Measurements from ENCODE around the gene RND2. TPM values are rescaled to one million over a fixed set of nuclear protein-coding genes. Genes with fewer than 3 reads are reported as not detected.
"Not testable (repeated sequence)": the region's sequence is repeated elsewhere in the genome, so short reads cannot be mapped to it uniquely, and the experiment has no call there.

The RND2 gene
- total RNA-seq, 2 experiments from 2014 or later: not detected

DNA sequence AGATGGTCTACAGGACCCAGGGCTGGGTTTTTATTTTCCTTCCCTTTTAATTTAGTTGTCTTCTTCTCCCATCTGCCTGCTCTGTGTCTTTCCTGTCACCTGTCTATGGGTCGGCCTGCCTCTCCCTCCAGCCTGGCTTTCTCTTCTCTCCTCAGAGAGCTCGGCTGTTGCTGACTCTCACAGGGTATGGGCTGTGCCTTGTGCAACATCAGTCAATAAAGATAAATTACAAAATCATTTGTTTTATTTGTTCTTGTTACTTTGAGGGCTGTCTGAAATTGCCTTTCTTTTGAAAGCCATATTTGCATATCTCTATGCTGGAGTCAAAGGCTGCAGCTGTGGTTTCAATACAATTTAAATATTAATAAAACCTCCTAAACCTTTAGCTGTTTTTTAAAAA, 15.6 kb downstream of the RND2 start:
- POLR2A ChIA-PET: no interaction called here
- Mint-ChIP-seq H3K27me3 (no peaks in the 10 kb centered on the region), H3K4me1 (no peaks in the 10 kb centered on the region), H3K36me3 (ENCODE audit: low read depth) (peaks cover 27% of the 10 kb centered on the region), H3K4me3 (no peak overlapping the region), H3K9me3 (no peaks in the 10 kb centered on the region), H3K27ac (no peak overlapping the region)
- no peak for DNase-seq
- CTCF ChIA-PET: interaction anchor here (0.7 to 1.4 kb wide), 2 partner anchors 16 to 1608 kb away, joined by 3 read pairs; no protein-coding TSS in a partner anchor

- Mint-ChIP-seq H3K9me3 (no peaks in the 10 kb centered on the region), H3K4me3 (no peak overlapping the region), H3K27me3 (no peaks in the 10 kb centered on the region), H3K36me3 (ENCODE audit: low read depth) (peaks cover 32% of the 10 kb centered on the region), H3K4me1 (no peaks in the 10 kb centered on the region), H3K27ac (no peak overlapping the region)
- ChIA-PET CTCF (no interaction called here), POLR2A (interaction anchor here (1.5 to 1.7 kb wide), 2 partner anchors 36 to 43 kb away, joined by 3 to 4 read pairs; partner anchors contain the start of gene IFI35)
- no peak for DNase-seq
Measured at GRCh38 chr17:43042025-43042628, 17.1 kb downstream of the RND2 start.

DNA sequence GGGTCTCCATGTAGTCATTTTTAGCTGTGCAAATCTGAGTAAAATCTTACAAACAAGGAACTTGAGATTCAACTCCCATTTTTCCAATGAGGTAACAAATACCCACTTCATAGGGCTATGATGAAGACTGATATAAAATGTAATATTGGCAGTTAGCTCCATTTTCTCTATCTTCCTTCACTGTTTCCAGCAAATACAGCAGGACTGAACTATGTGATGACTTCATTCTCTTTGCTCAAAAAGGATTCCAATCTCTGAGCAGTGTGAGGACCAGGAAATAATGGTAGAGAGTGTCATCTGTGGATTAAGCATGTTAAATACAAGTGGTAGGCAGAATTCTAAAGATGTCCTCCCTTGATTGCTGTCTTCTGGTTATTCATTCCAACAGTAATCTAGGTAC, 18.3 kb downstream of the RND2 start:
- CTCF ChIA-PET: no interaction called here
- Mint-ChIP-seq H3K27ac (no peak overlapping the region), H3K27me3 (no peaks in the 10 kb centered on the region), H3K4me3 (no peak overlapping the region), H3K36me3 (ENCODE audit: low read depth) (peaks cover 38% of the 10 kb centered on the region), H3K9me3 (no peaks in the 10 kb centered on the region), H3K4me1 (no peaks in the 10 kb centered on the region)
- DNase-seq: no peak
- POLR2A ChIA-PET: interaction anchor here (1.5 kb wide), 1 partner anchor 37 kb away, joined by 3 read pairs; the partner anchor contains the start of gene IFI35

- ChIA-PET POLR2A (no interaction called here), CTCF (no interaction called here)
- Mint-ChIP-seq H3K9me3 (no peaks in the 10 kb centered on the region), H3K27ac (no peak overlapping the region), H3K4me1 (no peaks in the 10 kb centered on the region), H3K4me3 (no peak overlapping the region), H3K36me3 (ENCODE audit: low read depth) (peaks cover 41% of the 10 kb centered on the region), H3K27me3 (no peaks in the 10 kb centered on the region)
- DNase-seq: no peak
Measured at GRCh38 chr17:43044024-43044423, 19.0 kb downstream of the RND2 start.

- Mint-ChIP-seq H3K27ac (no peak overlapping the region), H3K9me3 (no peaks in the 10 kb centered on the region), H3K27me3 (no peaks in the 10 kb centered on the region), H3K36me3 (ENCODE audit: low read depth) (peaks cover 63% of the 10 kb centered on the region), H3K4me3 (no peak overlapping the region), H3K4me1 (no peaks in the 10 kb centered on the region)
- POLR2A ChIA-PET: no interaction called here
- DNase-seq: no peak
- CTCF ChIA-PET: no interaction called here
Measured at GRCh38 chr17:43051969-43052368, 26.9 kb downstream of the RND2 start.

- H3K4me1 Mint-ChIP-seq, H3K9me3 Mint-ChIP-seq, H3K4me3 Mint-ChIP-seq, H3K27ac Mint-ChIP-seq, CTCF ChIA-PET, POLR2A ChIA-PET, H3K27me3 Mint-ChIP-seq, DNase-seq: not testable (repeated sequence)
- H3K36me3 Mint-ChIP-seq (ENCODE audit: low read depth): peaks cover 57% of the 10 kb centered on the region
Measured at GRCh38 chr17:43053008-43053407, 28.0 kb downstream of the RND2 start.

DNA sequence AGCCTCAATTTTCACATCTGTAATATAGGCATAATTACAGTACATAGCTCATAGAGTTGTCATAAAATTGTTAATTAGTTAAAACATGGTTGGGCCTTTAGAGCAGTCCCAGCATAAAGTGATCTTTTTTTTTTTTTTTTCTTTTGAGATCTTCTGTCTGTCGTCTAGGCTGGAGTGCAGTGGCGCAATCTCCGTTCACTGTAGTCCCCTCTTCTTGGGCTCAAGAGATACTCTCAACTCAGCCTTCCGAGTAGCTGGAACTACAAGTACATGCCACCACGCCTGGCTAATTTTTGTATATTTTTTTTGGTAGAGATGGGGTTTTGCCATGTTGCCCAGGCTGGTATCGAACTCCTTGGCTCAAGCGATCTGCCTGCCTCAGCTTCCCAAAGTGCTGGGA, 31.0 kb downstream of the RND2 start:
- POLR2A ChIA-PET: interaction anchor here (0.6 kb wide), 1 partner anchor 312 kb away, joined by 3 read pairs; no protein-coding TSS in a partner anchor
- Mint-ChIP-seq H3K4me3 (no peak overlapping the region), H3K4me1 (no peaks in the 10 kb centered on the region), H3K27me3 (no peaks in the 10 kb centered on the region), H3K9me3 (no peaks in the 10 kb centered on the region), H3K27ac (no peak overlapping the region), H3K36me3 (ENCODE audit: low read depth) (peaks cover 49% of the 10 kb centered on the region)
- CTCF ChIA-PET: interaction anchor here (0.6 kb wide), 1 partner anchor 76 kb away, joined by 3 read pairs; no protein-coding TSS in a partner anchor
- no peak for DNase-seq

DNA sequence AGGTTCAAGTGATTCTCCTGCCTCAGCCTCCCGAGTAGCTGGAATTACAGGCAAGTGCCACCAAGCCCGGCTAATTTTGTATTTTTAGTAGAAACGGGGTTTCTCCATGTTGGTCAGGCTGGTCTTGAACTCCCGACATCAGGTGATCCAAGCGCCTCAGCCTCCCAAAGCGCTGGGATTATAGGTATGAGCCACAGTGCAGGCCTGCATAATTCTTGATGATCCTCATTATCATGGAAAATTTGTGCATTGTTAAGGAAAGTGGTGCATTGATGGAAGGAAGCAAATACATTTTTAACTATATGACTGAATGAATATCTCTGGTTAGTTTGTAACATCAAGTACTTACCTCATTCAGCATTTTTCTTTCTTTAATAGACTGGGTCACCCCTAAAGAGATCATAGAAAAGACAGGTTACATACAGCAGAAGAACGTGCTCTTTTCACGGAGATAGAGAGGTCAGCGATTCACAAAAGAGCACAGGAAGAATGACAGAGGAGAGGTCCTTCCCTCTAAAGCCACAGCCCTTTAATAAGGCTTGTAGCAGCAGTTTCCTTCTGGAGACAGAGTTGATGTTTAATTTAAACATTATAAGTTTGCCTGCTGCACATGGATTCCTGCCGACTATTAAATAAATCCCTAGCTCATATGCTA, 38.1 kb downstream of the RND2 start:
- Mint-ChIP-seq H3K36me3 (ENCODE audit: low read depth) (peaks cover 40% of the 10 kb centered on the region), H3K9me3 (no peaks in the 10 kb centered on the region), H3K4me3 (no peak overlapping the region), H3K4me1 (no peaks in the 10 kb centered on the region), H3K27me3 (no peaks in the 10 kb centered on the region), H3K27ac (no peak overlapping the region)
- ChIA-PET CTCF (no interaction called here), POLR2A (no interaction called here)
- no peak for DNase-seq

DNA sequence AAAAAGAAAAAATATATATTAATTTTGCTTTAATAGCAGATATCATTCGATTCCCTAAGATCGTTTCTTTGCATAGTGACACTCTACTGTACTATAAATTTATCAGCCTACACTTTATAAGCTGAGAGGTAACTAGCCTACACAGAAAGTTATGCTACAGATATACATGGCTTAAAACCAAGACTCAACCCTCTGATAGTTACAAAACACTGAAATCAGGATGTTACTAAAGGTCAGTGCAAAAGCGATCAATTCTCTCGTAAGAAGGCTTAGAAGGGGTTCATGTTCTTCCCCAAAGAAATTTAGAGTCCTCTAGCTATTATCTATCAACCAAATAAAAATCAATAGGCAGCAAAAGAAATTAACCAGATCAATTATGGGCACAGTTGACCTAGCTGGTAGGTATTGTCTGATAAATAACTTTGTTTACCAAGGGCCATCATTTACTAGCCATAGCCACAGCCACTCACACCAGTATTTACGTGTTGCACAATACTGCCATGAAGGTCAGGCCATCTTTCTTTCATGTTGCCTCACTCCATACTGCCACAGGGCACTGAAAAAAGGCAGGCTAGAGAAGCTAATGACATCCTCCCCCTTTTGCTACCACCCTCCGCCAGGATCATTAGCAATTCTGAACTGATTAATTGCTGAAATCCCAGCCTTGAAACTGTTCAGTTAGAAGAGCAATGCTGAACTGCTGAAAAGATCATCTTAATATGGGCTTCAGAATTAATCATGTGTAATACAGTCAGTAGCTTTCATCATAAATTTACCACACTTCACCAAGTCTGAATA, 43.7 kb downstream of the RND2 start:
- Mint-ChIP-seq H3K4me1 (no peaks in the 10 kb centered on the region), H3K4me3 (no peak overlapping the region), H3K27me3 (no peaks in the 10 kb centered on the region), H3K9me3 (no peaks in the 10 kb centered on the region), H3K27ac (no peak overlapping the region), H3K36me3 (ENCODE audit: low read depth) (peaks cover 36% of the 10 kb centered on the region)
- ChIA-PET POLR2A (interaction anchor here (1.0 kb wide), 1 partner anchor 13 kb away, joined by 3 read pairs; no protein-coding TSS in a partner anchor), CTCF (interaction anchor here (1.3 kb wide), 1 partner anchor 23 kb away, joined by 3 read pairs; no protein-coding TSS in a partner anchor)
- DNase-seq: no peak

- H3K9me3 Mint-ChIP-seq: no peaks in the 10 kb centered on the region
- no peak overlapping the region for H3K4me3 Mint-ChIP-seq
- no peaks in the 10 kb centered on the region for H3K27me3 Mint-ChIP-seq
- CTCF ChIA-PET: interaction anchor here (1.3 kb wide), 1 partner anchor 22 kb away, joined by 3 read pairs; no protein-coding TSS in a partner anchor
- peaks cover 41% of the 10 kb centered on the region for H3K36me3 Mint-ChIP-seq (ENCODE audit: low read depth)
- POLR2A ChIA-PET: interaction anchor here (1.0 kb wide), 1 partner anchor 12 kb away, joined by 3 read pairs; no protein-coding TSS in a partner anchor
- no peak for DNase-seq
- no peak overlapping the region for H3K27ac Mint-ChIP-seq
- no peaks in the 10 kb centered on the region for H3K4me1 Mint-ChIP-seq
Measured at GRCh38 chr17:43069368-43069898, 44.4 kb downstream of the RND2 start.

GRCh38 chr17:43070257-43070656, 45.2 kb downstream of the RND2 start:
- Mint-ChIP-seq H3K27ac (no peak overlapping the region), H3K36me3 (ENCODE audit: low read depth) (peaks cover 45% of the 10 kb centered on the region), H3K4me1 (no peaks in the 10 kb centered on the region), H3K27me3 (no peaks in the 10 kb centered on the region), H3K4me3 (no peak overlapping the region), H3K9me3 (no peaks in the 10 kb centered on the region)
- ChIA-PET POLR2A (no interaction called here), CTCF (interaction anchor here (0.6 kb wide), 1 partner anchor 840 kb away, joined by 5 read pairs; no protein-coding TSS in a partner anchor)
- DNase-seq: no peak

GRCh38 chr17:43070872-43071271, 45.8 kb downstream of the RND2 start:
- Mint-ChIP-seq H3K4me3 (no peak overlapping the region), H3K27me3 (no peaks in the 10 kb centered on the region), H3K27ac (no peak overlapping the region), H3K4me1 (no peaks in the 10 kb centered on the region), H3K9me3 (no peaks in the 10 kb centered on the region), H3K36me3 (ENCODE audit: low read depth) (peaks cover 47% of the 10 kb centered on the region)
- DNase-seq: no peak
- ChIA-PET POLR2A (no interaction called here), CTCF (interaction anchor here (0.6 kb wide), 1 partner anchor 840 kb away, joined by 5 read pairs; no protein-coding TSS in a partner anchor)

DNA sequence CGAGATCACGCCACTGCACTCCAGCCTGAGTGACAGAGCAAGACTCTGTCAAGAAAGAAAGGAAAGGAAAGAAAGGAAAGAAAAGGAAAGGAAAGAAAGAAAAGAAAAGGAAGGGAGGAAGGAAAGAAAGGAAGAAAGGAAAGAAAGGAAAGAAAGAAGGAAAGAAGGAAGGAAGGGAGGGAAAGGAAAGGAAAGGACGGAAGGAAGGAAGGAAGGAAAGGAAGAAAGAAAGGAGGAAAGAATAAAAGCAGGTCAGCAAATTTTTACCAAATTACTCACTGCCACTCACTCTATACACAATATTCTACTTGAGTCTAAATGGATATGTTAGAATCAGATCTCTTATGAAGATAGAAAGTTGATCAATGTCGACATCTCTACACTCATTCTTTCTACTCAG, 49.8 kb downstream of the RND2 start:
- ChIA-PET CTCF (no interaction called here), POLR2A (no interaction called here)
- Mint-ChIP-seq H3K27ac (no peak overlapping the region), H3K36me3 (ENCODE audit: low read depth) (peaks cover 35% of the 10 kb centered on the region), H3K9me3 (no peaks in the 10 kb centered on the region), H3K4me3 (no peak overlapping the region), H3K27me3 (no peaks in the 10 kb centered on the region), H3K4me1 (no peaks in the 10 kb centered on the region)
- DNase-seq: no peak

Data from activated CD4-positive, alpha-beta memory T cell treated with anti-CD3 and anti-CD28 coated beads, Interleukin-2, amount 10 ng/mL, durations not matched to agents 7 days and 5 days (primary cell).